GM12873 (cell line): Measurements from ENCODE around the gene UBXN10.

Source experiments
- TF ChIP-seq, protein P1 (sequence below): IDR thresholded peaks from 2 replicates; pipeline ENCODE4 v1.5.1; 2012; ENCODE audit warnings: low read depth, mild to moderate bottlenecking, moderate library complexity, low read length, control low read depth; ENCODE audit not compliant: insufficient read depth; ENCODE audit errors: missing control alignments

UBXN10 gene

DNA sequence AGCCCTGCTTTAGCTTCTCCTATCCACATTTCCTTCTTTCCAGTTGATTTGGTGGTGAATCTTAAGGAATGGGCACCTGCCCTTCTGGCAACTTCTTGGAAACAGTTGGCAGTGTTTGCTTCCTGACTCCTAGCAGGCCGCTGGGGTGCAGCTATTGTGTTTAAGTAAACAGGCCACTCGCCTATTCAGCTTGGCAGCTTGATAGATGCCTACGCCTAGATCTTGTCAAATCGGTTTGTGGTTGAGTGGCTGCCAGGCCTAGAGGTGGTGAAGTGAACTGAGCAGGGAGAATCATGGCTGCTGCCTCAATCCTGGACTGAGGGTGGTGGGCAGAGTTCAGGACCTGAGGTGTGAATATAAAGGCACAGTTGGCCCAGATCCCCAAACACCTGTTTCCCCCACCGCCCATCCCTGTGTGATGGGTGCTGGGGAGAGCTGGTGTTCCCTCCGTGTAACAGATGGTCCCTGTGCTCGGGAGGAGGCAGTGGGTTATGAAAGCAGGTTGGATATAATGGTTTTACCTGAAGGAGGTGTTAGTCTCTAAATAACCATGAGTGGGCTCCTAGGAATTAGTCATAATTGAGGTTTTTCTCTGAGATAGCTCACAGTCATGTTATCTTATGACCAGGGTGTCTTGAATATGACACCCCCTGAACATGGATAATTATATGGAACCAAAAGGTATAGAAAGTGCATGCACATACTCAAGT lies 1.4 kb downstream of the UBXN10 start:
- TF ChIP-seq, protein P1, sequence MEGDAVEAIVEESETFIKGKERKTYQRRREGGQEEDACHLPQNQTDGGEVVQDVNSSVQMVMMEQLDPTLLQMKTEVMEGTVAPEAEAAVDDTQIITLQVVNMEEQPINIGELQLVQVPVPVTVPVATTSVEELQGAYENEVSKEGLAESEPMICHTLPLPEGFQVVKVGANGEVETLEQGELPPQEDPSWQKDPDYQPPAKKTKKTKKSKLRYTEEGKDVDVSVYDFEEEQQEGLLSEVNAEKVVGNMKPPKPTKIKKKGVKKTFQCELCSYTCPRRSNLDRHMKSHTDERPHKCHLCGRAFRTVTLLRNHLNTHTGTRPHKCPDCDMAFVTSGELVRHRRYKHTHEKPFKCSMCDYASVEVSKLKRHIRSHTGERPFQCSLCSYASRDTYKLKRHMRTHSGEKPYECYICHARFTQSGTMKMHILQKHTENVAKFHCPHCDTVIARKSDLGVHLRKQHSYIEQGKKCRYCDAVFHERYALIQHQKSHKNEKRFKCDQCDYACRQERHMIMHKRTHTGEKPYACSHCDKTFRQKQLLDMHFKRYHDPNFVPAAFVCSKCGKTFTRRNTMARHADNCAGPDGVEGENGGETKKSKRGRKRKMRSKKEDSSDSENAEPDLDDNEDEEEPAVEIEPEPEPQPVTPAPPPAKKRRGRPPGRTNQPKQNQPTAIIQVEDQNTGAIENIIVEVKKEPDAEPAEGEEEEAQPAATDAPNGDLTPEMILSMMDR, result no peak

GRCh38 chr1:20187813-20188454 lies 2.0 kb downstream of the UBXN10 start:
- TF ChIP-seq, protein P1, result no peak

DNA sequence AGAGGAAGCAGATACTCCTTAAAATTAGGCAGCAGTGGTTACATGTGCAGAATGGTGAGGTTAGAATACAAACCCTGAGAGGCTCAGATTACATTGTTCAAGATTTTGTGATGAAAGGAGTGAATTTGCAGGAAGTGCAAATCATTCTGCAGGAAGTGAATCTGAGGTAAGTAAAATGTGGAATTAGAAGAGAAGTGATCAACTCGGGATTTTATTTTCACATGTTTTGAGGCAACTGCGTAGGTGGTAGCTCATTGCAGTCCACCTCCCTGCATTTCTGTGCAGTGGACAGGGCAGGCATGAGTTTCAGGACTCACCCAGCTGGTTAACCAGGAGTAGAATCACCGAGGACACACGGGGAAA lies 2.5 kb downstream of the UBXN10 start:
- TF ChIP-seq, protein P1, result no peak

- TF ChIP-seq, protein P1, result no peak
These were observed 3.8 kb downstream of the UBXN10 start for GRCh38 chr1:20189664-20190063.

DNA sequence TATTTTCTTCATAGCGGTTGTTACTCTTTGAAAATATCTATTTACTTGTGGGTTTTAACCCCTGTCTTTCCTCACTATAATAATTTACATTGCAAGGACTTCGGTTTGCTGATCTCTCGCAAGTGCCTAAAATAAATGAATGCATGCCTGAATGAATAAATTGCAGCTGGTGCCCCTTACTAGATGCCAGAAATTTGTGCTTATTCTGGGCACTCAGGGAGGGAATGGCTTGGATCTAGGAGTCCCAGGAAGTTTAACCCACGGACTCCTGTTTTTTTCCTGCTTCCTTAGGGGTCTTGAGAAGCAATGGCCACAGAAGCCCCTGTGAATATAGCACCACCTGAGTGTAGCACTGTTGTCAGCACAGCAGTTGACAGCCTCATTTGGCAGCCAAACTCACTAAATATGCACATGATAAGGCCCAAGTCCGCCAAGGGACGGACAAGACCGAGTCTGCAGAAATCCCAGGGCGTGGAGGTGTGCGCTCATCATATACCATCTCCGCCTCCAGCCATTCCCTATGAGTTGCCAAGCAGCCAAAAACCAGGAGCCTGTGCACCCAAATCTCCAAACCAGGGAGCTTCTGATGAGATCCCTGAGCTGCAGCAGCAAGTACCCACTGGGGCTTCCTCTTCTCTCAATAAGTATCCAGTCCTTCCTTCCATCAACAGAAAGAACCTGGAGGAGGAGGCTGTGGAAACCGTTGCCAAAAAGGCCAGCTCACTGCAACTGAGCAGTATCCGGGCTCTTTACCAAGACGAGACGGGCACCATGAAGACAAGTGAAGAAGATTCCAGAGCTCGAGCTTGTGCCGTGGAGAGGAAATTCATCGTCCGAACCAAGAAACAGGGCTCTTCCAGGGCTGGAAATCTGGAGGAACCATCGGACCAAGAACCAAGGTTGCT lies 4.6 kb downstream of the UBXN10 start:
- TF ChIP-seq, protein P1, result no peak

GRCh38 chr1:20191266-20191825 lies 5.5 kb downstream of the UBXN10 start:
- TF ChIP-seq, protein P1, result no peak

GRCh38 chr1:20192364-20192763 lies 6.5 kb downstream of the UBXN10 start:
- TF ChIP-seq, protein P1, result no peak
